ENCODE data around the gene PRRX1.

PRRX1 gene

GRCh38 chr1:170721621-170722020 lies 57.7 kb downstream of the PRRX1 start:
- in situ Hi-C loops (cut with MboI; ENCODE audit: low pct_unique_long_range_greater_than_20kb, low sequenced_read_pairs, unreplicated experiment) = no loop called here
- no peak for DNase-seq (ENCODE audit: low spot score)
- no peak for TF ChIP-seq CTCF (IDR thresholded peaks at IDR 0.05; ENCODE audit: extremely low read depth, insufficient read depth, missing control alignments)

DNA sequence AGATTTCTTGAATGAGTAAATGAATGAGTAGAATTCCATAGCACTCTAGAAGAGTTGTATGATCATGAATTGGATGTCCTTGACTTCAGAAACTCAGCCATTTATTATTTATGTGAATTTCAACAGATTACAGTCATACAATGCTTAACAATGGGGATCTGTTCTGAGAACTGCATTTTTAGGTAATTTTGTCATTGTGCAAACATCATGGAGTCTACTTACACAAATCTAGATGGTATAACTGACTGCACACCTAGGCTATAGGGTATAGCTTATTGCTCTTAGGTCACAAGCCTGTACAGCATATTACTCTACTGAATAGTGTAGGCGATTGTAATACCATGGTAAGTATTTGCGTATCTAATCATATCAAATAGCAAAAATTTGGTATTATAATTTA lies 59.6 kb downstream of the PRRX1 start:
- no peak for DNase-seq (ENCODE audit: low spot score)
- in situ Hi-C loops (cut with MboI; ENCODE audit: low pct_unique_long_range_greater_than_20kb, low sequenced_read_pairs, unreplicated experiment) = no loop called here
- TF ChIP-seq CTCF (IDR thresholded peaks at IDR 0.05; ENCODE audit: extremely low read depth, insufficient read depth, missing control alignments) = no peak

DNA sequence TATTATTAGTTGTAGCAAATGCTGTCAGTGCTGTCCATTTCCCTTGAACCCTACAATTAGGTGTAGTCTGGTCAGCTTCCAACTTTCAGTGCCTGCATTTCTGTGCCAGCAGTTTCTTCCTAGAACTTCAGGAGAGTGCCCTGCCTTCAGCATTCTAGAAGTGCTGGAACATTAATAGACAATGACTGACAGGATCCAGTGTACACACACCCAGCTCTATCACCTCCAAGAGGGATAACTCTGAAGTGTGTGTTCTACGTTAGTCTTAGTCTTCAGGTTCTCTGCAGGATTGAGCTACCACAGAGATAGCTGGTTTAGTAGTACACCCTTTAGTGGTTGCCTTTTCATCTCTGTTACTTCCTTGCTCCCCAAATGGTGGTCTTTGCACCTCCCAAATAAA lies 61.4 kb downstream of the PRRX1 start:
- DNase-seq (ENCODE audit: low spot score) = no peak
- in situ Hi-C loops (cut with MboI; ENCODE audit: low pct_unique_long_range_greater_than_20kb, low sequenced_read_pairs, unreplicated experiment) = no loop called here
- no peak for TF ChIP-seq CTCF (IDR thresholded peaks at IDR 0.05; ENCODE audit: extremely low read depth, insufficient read depth, missing control alignments)

DNA sequence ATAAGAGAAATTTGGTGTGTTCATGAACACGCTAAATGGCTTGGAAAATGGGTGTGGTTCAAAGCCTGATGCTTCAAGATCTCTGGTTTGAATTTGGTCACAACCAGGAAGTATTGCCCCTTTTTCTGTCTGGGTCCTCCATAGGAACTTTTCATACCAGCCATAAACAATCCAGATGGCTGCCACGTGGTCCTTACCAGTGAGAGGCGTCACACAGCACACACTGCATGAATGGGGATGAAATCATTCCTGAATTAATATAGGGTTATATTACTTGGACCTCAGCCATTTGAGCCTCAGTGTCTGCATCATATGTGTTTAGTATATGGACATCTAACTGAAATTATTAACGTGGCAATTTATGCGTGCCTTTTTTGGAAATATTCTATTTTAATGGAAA lies 64.0 kb downstream of the PRRX1 start:
- TF ChIP-seq CTCF (IDR thresholded peaks at IDR 0.05; ENCODE audit: extremely low read depth, insufficient read depth, missing control alignments) = no peak
- in situ Hi-C loops (cut with MboI; ENCODE audit: low pct_unique_long_range_greater_than_20kb, low sequenced_read_pairs, unreplicated experiment) = no loop called here
- no peak for DNase-seq (ENCODE audit: low spot score)

DNA sequence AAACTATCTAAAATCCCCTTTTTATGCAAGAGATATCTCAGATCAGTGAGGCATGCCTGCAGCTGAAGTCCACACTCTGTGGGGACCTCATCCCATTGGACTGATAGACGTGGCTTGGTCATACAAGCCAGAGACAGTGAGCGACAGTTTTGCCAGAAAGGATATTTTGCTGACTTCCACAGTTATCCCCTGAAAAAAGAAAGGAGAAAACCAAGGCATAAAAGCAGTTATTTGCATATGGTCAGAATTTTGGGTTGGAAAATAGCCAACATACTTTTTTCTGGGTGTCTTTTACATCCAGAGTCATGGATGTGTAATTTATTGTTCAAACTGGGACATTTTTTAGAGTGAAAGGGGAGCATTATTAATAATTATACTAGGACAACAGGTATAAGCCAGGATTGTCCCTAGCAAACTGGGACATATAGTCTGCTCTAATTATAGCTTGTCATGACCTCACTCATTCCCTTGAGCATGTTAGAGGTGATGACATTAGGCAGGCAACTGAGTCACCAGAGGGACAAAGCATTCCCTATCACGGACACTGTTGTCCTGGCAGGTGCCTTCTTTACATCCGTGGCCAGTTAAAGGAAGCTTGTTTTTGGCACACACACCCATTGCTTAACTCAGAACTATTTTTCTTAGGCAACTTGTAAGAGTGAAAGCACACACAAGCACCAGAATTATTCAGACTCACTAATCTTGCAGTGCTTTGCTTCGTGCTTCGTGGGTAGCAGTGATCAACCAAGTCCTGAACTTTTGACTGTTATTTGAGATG lies 65.5 kb downstream of the PRRX1 start:
- in situ Hi-C loops (cut with MboI; ENCODE audit: low pct_unique_long_range_greater_than_20kb, low sequenced_read_pairs, unreplicated experiment) = no loop called here
- TF ChIP-seq CTCF (IDR thresholded peaks at IDR 0.05; ENCODE audit: extremely low read depth, insufficient read depth, missing control alignments) = no peak
- DNase-seq (ENCODE audit: low spot score) = no peak

GRCh38 chr1:170730014-170730413 lies 66.1 kb downstream of the PRRX1 start:
- in situ Hi-C loops (cut with MboI; ENCODE audit: low pct_unique_long_range_greater_than_20kb, low sequenced_read_pairs, unreplicated experiment) = no loop called here
- TF ChIP-seq CTCF (IDR thresholded peaks at IDR 0.05; ENCODE audit: extremely low read depth, insufficient read depth, missing control alignments) = no peak
- DNase-seq (ENCODE audit: low spot score) = no peak

Measured in GM13977 (cell line).